Glutamatergic neuron (in vitro differentiated cells): ENCODE data around the gene ZNF770. TPM values are rescaled to one million over a fixed set of nuclear protein-coding genes. Genes with fewer than 3 reads are reported as not detected.

ENCODE experiments used
- DNase-seq: peaks from one replicate; pipeline ENCODE4 v3.0.0; 2022
- H3K27ac Mint-ChIP-seq: one replicate; pipeline ENCODE4 v1.8.0; 2020; ENCODE audit warnings: mild to moderate bottlenecking, mixed read lengths, inconsistent platforms; ENCODE audit not compliant: unreplicated experiment
- H3K27me3 Mint-ChIP-seq: one replicate; pipeline ENCODE4 v1.8.0; 2020; ENCODE audit warnings: mild to moderate bottlenecking, moderate library complexity, mixed read lengths, inconsistent platforms; ENCODE audit not compliant: unreplicated experiment
- H3K36me3 Mint-ChIP-seq: one replicate; pipeline ENCODE4 v1.8.0; 2020; ENCODE audit warnings: mild to moderate bottlenecking, mixed read lengths, inconsistent platforms; ENCODE audit not compliant: unreplicated experiment
- H3K4me1 Mint-ChIP-seq: one replicate; pipeline ENCODE4 v1.8.0; 2020; ENCODE audit warnings: mild to moderate bottlenecking, low read depth, mixed read lengths, inconsistent platforms; ENCODE audit not compliant: unreplicated experiment
- H3K4me3 Mint-ChIP-seq: one replicate; pipeline ENCODE4 v1.8.0; 2020; ENCODE audit warnings: mild to moderate bottlenecking, mixed read lengths, inconsistent platforms; ENCODE audit not compliant: unreplicated experiment
- H3K9me3 Mint-ChIP-seq: one replicate; pipeline ENCODE4 v1.8.0; 2020; ENCODE audit warnings: mild to moderate bottlenecking, moderate library complexity, mixed read lengths, inconsistent platforms; ENCODE audit not compliant: unreplicated experiment
- total RNA-seq: library from RNA; stranded (reverse); fragmentation: NEBNext Ultra II Directional; extraction: Animal tissue kit (Norgen Biotek cat#: 25700); gene quantifications from one replicate; pipeline ENCODE4 v1.2.1, GENCODE V29; 2021; ENCODE audit not compliant: unreplicated experiment
- TF ChIP-seq, protein P1 (sequence below): fragments of 200-600 bp; sonication (generic); IDR thresholded peaks from one replicate; pipeline ENCODE4 v1.5.0; 2021; ENCODE audit not compliant: partially characterized antibody, unreplicated experiment

ZNF770 gene
- total RNA-seq, 1 donor from 2014 or later: 39.3 TPM

DNA sequence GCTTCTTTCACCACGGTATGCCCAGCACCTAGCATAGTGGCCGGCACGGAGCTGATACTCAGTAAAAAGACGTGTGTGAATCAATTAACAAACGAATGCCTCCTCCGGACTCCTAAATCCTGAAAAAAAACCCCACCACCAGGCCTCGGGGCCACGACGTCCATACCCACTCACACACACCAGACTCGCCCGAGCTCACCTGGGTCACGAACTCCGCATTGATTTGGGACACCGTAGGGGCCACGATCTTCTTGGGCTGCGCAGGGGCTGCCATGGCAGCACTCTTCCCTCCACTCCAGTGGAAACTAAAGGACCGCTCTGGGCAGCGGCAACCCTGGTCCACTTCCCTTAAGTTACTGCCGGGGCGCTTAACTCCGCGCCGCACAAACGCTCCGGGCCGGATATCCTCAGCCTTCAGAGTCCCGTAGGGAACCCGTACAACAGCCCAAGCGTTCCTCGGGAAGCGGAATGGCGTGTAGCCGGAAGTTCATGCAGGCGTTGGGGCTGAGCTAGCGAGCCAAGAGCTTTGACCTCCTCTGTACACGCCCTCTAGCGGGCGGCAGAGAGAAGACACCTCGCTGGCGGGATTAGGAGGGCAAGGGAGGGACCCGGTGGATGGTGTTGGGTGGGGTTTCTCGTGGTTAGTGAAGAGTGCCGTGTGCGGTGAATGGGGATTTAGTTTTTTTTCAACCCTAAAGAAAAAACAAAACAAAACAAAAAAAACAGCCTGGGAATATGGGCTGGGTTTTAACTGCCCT, 18.6 kb downstream of the ZNF770 start, which contains the start of gene AQR:
AQR (minus strand) TSS at position 403 of the 758 bp plus-strand sequence; CDS start at position 274, 129 bp downstream.
- TF ChIP-seq, protein P1, sequence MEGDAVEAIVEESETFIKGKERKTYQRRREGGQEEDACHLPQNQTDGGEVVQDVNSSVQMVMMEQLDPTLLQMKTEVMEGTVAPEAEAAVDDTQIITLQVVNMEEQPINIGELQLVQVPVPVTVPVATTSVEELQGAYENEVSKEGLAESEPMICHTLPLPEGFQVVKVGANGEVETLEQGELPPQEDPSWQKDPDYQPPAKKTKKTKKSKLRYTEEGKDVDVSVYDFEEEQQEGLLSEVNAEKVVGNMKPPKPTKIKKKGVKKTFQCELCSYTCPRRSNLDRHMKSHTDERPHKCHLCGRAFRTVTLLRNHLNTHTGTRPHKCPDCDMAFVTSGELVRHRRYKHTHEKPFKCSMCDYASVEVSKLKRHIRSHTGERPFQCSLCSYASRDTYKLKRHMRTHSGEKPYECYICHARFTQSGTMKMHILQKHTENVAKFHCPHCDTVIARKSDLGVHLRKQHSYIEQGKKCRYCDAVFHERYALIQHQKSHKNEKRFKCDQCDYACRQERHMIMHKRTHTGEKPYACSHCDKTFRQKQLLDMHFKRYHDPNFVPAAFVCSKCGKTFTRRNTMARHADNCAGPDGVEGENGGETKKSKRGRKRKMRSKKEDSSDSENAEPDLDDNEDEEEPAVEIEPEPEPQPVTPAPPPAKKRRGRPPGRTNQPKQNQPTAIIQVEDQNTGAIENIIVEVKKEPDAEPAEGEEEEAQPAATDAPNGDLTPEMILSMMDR: peak; percentile 86
- Mint-ChIP-seq H3K4me3 (peak within 1 kb of the TSS; percentile 96), H3K9me3 (peaks cover 2% of the 10 kb centered on the region), H3K27ac (peak within 1 kb of the TSS; percentile 89), H3K27me3 (peaks cover 6% of the 10 kb centered on the region), H3K36me3 (no peaks in the 10 kb centered on the region), H3K4me1 (peaks cover 10% of the 10 kb centered on the region)
- peak; percentile 94 for DNase-seq

DNA sequence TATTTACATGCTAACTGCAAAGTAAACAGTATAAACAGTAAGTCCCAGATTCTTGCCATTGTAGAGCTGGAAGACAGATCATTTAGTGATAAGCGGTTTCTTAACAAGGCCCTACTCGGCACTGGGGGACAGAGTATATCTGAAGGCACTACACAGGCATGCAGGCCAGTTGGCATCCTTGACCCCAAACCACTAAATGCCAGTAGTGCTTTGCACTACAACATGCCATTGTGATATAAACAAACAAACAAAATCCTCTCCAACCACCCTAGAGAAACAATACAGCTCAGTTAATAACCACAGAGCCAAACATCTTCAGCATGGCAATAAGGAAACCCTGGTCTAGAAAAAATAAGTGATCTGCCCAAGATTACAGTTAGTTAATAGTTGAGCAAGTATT, 23.8 kb downstream of the ZNF770 start:
- H3K9me3 Mint-ChIP-seq: no peaks in the 10 kb centered on the region
- H3K27me3 Mint-ChIP-seq: peaks cover 4% of the 10 kb centered on the region
- H3K4me3 Mint-ChIP-seq: no peak overlapping the region
- H3K36me3 Mint-ChIP-seq: no peaks in the 10 kb centered on the region
- H3K27ac Mint-ChIP-seq: no peak overlapping the region
- DNase-seq: no peak
- TF ChIP-seq, protein P1: no peak
- H3K4me1 Mint-ChIP-seq: peaks cover 10% of the 10 kb centered on the region

DNA sequence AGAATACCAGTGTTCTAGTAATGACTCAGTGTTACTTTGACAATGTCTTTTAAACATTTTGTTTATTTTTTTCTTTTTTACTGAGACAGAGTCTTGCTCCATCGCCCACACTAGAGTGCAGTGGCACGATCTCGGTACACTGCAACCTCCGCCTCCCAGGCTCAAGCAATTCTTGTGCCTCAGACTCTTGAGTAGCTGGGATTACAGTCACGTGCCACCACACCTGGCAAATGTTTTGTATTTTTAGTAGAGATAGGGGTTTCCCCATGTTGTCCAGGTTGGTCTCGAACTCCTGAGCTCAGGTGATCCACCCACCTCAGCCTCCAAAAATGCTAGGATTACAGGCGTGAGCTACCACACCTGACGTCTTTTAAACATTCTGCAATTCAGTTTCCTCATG, 34.2 kb downstream of the ZNF770 start:
- Mint-ChIP-seq H3K4me1 (peaks cover 4% of the 10 kb centered on the region), H3K27me3 (no peaks in the 10 kb centered on the region), H3K9me3 (peaks cover 4% of the 10 kb centered on the region), H3K4me3 (no peak overlapping the region), H3K27ac (no peak overlapping the region), H3K36me3 (peaks cover 11% of the 10 kb centered on the region)
- no peak for DNase-seq
- TF ChIP-seq, protein P1: no peak

DNA sequence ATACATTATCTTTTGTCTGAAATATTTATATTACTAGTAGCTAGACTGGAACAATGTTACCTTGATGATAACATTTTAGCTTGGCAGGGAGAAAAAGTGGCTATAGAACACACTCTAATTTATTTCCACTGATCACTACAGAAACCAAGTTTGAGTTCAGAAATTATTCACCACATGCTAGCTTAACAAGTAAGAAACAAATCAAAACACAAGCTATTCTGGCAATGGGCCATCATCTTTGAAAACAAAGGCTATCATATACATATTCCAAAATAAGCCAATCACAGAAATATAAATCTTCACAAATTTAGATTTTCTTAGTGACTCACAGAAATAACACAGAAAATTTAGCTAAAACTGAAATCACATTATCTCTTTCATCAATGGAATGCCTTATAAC, 35.6 kb downstream of the ZNF770 start:
- TF ChIP-seq, protein P1: no peak
- Mint-ChIP-seq H3K27ac (no peak overlapping the region), H3K4me3 (no peak overlapping the region), H3K9me3 (peaks cover 4% of the 10 kb centered on the region), H3K4me1 (peaks cover 4% of the 10 kb centered on the region), H3K27me3 (no peaks in the 10 kb centered on the region), H3K36me3 (peaks cover 15% of the 10 kb centered on the region)
- no peak for DNase-seq

DNA sequence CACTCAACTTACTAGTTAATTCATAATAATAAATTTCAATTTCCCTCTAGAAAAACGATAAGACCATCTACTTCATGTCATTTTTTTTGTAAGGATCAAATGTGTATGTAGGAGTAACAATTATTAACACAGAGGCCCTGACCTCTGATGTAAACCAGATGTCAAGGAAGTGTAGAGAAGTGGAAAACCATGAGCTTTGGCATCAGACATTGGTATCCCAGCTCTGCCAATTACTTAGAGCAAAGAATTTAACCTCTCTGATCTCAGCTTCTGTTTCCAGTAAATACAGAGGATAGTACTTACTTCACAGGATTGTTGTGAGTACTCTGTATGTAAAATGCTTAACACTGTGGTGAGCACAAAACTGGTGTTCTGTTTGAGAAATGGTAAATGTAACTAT, 36.1 kb downstream of the ZNF770 start:
- DNase-seq: no peak
- TF ChIP-seq, protein P1: no peak
- no peak overlapping the region for H3K27ac Mint-ChIP-seq
- peaks cover 17% of the 10 kb centered on the region for H3K36me3 Mint-ChIP-seq
- H3K27me3 Mint-ChIP-seq: no peaks in the 10 kb centered on the region
- H3K4me3 Mint-ChIP-seq: no peak overlapping the region
- peaks cover 5% of the 10 kb centered on the region for H3K4me1 Mint-ChIP-seq
- peaks cover 4% of the 10 kb centered on the region for H3K9me3 Mint-ChIP-seq
